Endothelial cell of umbilical vein (primary cell): Measurements from ENCODE around the gene UGT2B15. TPM values are rescaled to one million over a fixed set of nuclear protein-coding genes. Genes with fewer than 3 reads are reported as not detected.

ENCODE experiments used
- BruUV-seq: library from RNA; stranded (reverse); fragments of 400-500 nt; replicated peaks from 2 replicates; lab custom pipeline; 2021; lab: Mats Ljungman, UMichigan
- CTCF ChIA-PET: fragments of 300-600, 350-600 bp; sonication (Branson Sonifier 250); formaldehyde crosslinking; loops from one replicate; lab custom pipeline; 2021; ENCODE audit warnings: antibody characterized with exemption, inconsistent platforms; lab: Charles Lee
- POLR2A ChIA-PET: fragments of 300-600, 350-600 bp; sonication (Branson Sonifier 250); formaldehyde crosslinking; loops from one replicate; lab custom pipeline; 2021; ENCODE audit warnings: antibody characterized with exemption, inconsistent platforms; lab: Charles Lee
- DNase-seq: peaks from one replicate; pipeline ENCODE4 v3.0.0-alpha.2; 2011; ENCODE audit warnings: low read depth, low spot score
- FAIRE-seq: peaks from 2 replicates; lab custom pipeline; 2011; peaks lifted over from hg19 to GRCh38; lab: Jason Lieb, UNC
- H2AFZ ChIP-seq: 2 replicates; pipeline ENCODE4 v1.6.0; 2012; ENCODE audit warnings: low read depth, low read length, control low read depth, inconsistent platforms
- H3K27ac ChIP-seq: 2 replicates; pipeline ENCODE4 v1.5.1; 2011; ENCODE audit warnings: low read depth, mild to moderate bottlenecking, control low read depth, low read length, moderate library complexity; ENCODE audit not compliant: insufficient read depth
- H3K27me3 ChIP-seq, 2 experiments: 2 replicates each; pipeline versions ENCODE4 v1.6.0 to v1.6.1; 2011; ENCODE audit warnings: low read length in 2 of 2, mixed read lengths in 1 of 2; ENCODE audit not compliant: control insufficient read depth in 2 of 2, insufficient read depth in 2 of 2
- H3K36me3 ChIP-seq, 2 experiments: 2 replicates in 1 of 2; 3 replicates in 1 of 2; pipeline ENCODE4 v1.5.1; 2011; ENCODE audit warnings: low read length in 2 of 2, mild to moderate bottlenecking in 1 of 2, moderate library complexity in 1 of 2; ENCODE audit not compliant: control insufficient read depth in 2 of 2, insufficient read depth in 2 of 2; ENCODE audit errors: extremely low read depth in 1 of 2
- H3K4me1 ChIP-seq: 3 replicates; pipeline ENCODE4 v1.5.1; 2011; ENCODE audit warnings: mild to moderate bottlenecking, low read length; ENCODE audit not compliant: control insufficient read depth, insufficient read depth; ENCODE audit errors: extremely low read depth
- H3K4me2 ChIP-seq: 2 replicates; pipeline ENCODE4 v1.6.1; 2011; ENCODE audit warnings: low read length, control low read depth, mixed read lengths; ENCODE audit not compliant: insufficient read depth
- H3K4me3 ChIP-seq, 3 experiments: fragments of 200-600 bp in 1 of 3; sonication (generic), shearing (Covaris generic) in 1 of 3; replicated peaks in 1 of 3; 2 replicates each; pipeline ENCODE4 v1.5.1; 2011 to 2016; ENCODE audit warnings: control low read depth in 3 of 3, low read length in 3 of 3, mild to moderate bottlenecking in 2 of 3, inconsistent platforms in 1 of 3, low read depth in 1 of 3, moderate library complexity in 1 of 3; ENCODE audit not compliant: insufficient read depth in 1 of 3
- H3K79me2 ChIP-seq: 2 replicates; pipeline ENCODE4 v1.6.0; 2012; ENCODE audit warnings: low read length, inconsistent platforms; ENCODE audit not compliant: control insufficient read depth, insufficient read depth
- H3K9ac ChIP-seq: replicated peaks from 2 replicates; pipeline ENCODE3; 2011; ENCODE audit warnings: low read length, control low read depth; ENCODE audit not compliant: insufficient read depth; ENCODE audit errors: extremely low read depth
- H3K9me1 ChIP-seq: replicated peaks from 3 replicates; pipeline ENCODE4 v1.6.0; 2011; ENCODE audit warnings: mild to moderate bottlenecking, low read length; ENCODE audit not compliant: control insufficient read depth, insufficient read depth; ENCODE audit errors: extremely low read depth
- H3K9me3 ChIP-seq: replicated peaks from 2 replicates; pipeline ENCODE4 v1.5.1; 2012; ENCODE audit warnings: low read length, inconsistent platforms; ENCODE audit not compliant: control insufficient read depth, insufficient read depth
- H4K20me1 ChIP-seq: replicated peaks from 2 replicates; pipeline ENCODE3; 2011; ENCODE audit warnings: mild to moderate bottlenecking, low read length; ENCODE audit not compliant: control insufficient read depth, insufficient read depth; ENCODE audit errors: extremely low read depth
- EZH2 ChIP-seq: IDR thresholded peaks from 2 replicates; pipeline ENCODE4 v1.6.1; 2012; ENCODE audit warnings: borderline replicate concordance, low read depth, mild to moderate bottlenecking, moderate library complexity, low read length, inconsistent platforms; ENCODE audit not compliant: severe bottlenecking
- FOS ChIP-seq: IDR thresholded peaks from 2 replicates; pipeline ENCODE4 v1.6.1; 2011; ENCODE audit warnings: mild to moderate bottlenecking, low read length, moderate library complexity, borderline replicate concordance; ENCODE audit not compliant: insufficient read depth
- GATA2 ChIP-seq: IDR thresholded peaks from 2 replicates; pipeline ENCODE4 v1.7.0; 2011; ENCODE audit warnings: low read depth, mild to moderate bottlenecking, moderate library complexity, mixed read lengths, low read length; ENCODE audit not compliant: insufficient read length, insufficient read depth
- JUN ChIP-seq: IDR thresholded peaks from 2 replicates; pipeline ENCODE4 v1.6.1; 2011; ENCODE audit warnings: borderline replicate concordance, low read depth; ENCODE audit not compliant: insufficient read length, insufficient read depth
- MYC ChIP-seq: IDR thresholded peaks from one replicate; pipeline ENCODE4 v1.6.1; 2011; ENCODE audit warnings: mild to moderate bottlenecking, low read depth, low read length
- POLR2A ChIP-seq: IDR thresholded peaks from 2 replicates; pipeline ENCODE4 v1.6.1; 2012; ENCODE audit warnings: low read depth, mild to moderate bottlenecking, control low read depth, low read length
- POLR2AphosphoS5 ChIP-seq: IDR thresholded peaks from 2 replicates; pipeline ENCODE4 v1.6.1; 2012; ENCODE audit warnings: low read depth, mild to moderate bottlenecking, control low read depth, low read length, moderate library complexity; ENCODE audit not compliant: insufficient read depth
- dilution Hi-C: fragments of 300-500 bp; cut with MboI; formaldehyde crosslinking; loops from one replicate; pipeline ENCODE4 v1.15.0; 2019; ENCODE audit warnings: low sequenced_read_pairs; ENCODE audit not compliant: extremely low pct_ligation_motif_present
- intact Hi-C: fragments of 100-400 bp; cut with micrococcal nuclease; formaldehyde crosslinking; loops from one replicate; pipeline ENCODE4 v1.10.0; 2022
- polyA plus RNA-seq, 4 experiments: library from polyadenylated mRNA; depleted of rRNA in 3 of 4; stranded (reverse) in 3 of 4; unstranded in 1 of 4; fragments of >200 nt; gene quantifications; 2 replicates each; pipeline versions ENCODE4 v1.2.1 to v1.2.3, GENCODE V29; 2011 to 2012; ENCODE audit warnings: missing spikeins in 1 of 4
- total RNA-seq: library from RNA; stranded (reverse); gene quantifications from 2 replicates; pipeline ENCODE4 v1.2.3, GENCODE V29; 2021
- TF ChIP-seq, protein P1 (sequence below), 2 donors: IDR thresholded peaks; 1 replicate in 1 of 2; 2 replicates in 1 of 2; pipeline ENCODE4 v1.5.1; 2011; ENCODE audit warnings: low read length in 2 of 2, mild to moderate bottlenecking in 2 of 2, moderate library complexity in 2 of 2, control low read depth in 1 of 2, inconsistent platforms in 1 of 2, low read depth in 1 of 2; ENCODE audit not compliant: insufficient read depth in 1 of 2; ENCODE audit errors: extremely low read depth in 1 of 2
- TF ChIP-seq, protein P2 (sequence below): IDR thresholded peaks from 2 replicates; pipeline ENCODE4 v1.6.1; 2011; ENCODE audit not compliant: insufficient read depth, insufficient read length

Gene UGT2B15
- total and polyA plus RNA-seq, 2 donors (not counting 3 experiments of a cell fraction or from before 2014, with no cell fraction given), result not detected

DNA sequence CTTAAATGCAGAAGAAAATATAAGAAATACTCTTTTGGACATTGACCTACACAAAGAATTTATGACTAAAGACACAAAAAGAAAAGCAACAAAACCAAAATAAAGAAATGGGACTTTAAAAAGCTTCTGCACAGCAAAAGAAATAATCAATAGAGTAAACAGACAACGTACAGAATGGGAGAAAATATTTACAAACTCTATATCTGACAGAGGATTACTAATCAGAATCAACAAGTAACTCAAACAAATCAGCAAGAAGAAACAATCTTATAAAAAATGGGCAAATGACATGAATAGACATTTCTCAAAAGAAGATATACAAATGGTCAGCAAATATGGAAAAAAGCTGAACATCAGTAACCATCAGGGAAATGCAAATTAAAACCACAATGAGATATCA lies 56.7 kb downstream of the UGT2B15 start:
- no peak for FAIRE-seq
- Histone ChIP-seq H3K27ac (no peak overlapping the region), H3K27me3 (no peaks in the 10 kb centered on the region), H3K9me3 (no peaks in the 10 kb centered on the region), H4K20me1 (no peaks in the 10 kb centered on the region), H3K9ac (no peak overlapping the region), H3K4me2 (no peak overlapping the region), H3K4me3 (no peak overlapping the region), H3K36me3 (no peaks in the 10 kb centered on the region), H2AFZ (no peak overlapping the region), H3K79me2 (no peaks in the 10 kb centered on the region), H3K9me1 (no peaks in the 10 kb centered on the region), H3K4me1 (no peaks in the 10 kb centered on the region)
- TF ChIP-seq POLR2AphosphoS5 (no peak), JUN (no peak), GATA2 (no peak), POLR2A (no peak)
- TF ChIP-seq, protein P1, sequence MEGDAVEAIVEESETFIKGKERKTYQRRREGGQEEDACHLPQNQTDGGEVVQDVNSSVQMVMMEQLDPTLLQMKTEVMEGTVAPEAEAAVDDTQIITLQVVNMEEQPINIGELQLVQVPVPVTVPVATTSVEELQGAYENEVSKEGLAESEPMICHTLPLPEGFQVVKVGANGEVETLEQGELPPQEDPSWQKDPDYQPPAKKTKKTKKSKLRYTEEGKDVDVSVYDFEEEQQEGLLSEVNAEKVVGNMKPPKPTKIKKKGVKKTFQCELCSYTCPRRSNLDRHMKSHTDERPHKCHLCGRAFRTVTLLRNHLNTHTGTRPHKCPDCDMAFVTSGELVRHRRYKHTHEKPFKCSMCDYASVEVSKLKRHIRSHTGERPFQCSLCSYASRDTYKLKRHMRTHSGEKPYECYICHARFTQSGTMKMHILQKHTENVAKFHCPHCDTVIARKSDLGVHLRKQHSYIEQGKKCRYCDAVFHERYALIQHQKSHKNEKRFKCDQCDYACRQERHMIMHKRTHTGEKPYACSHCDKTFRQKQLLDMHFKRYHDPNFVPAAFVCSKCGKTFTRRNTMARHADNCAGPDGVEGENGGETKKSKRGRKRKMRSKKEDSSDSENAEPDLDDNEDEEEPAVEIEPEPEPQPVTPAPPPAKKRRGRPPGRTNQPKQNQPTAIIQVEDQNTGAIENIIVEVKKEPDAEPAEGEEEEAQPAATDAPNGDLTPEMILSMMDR (IDR thresholded peaks at IDR 0.05; ENCODE audit: extremely low read depth in 1 of 2, insufficient read depth in 1 of 2, low read depth in 1 of 2, low read length in 2 of 2), result no peak
- TF ChIP-seq, protein P2, sequence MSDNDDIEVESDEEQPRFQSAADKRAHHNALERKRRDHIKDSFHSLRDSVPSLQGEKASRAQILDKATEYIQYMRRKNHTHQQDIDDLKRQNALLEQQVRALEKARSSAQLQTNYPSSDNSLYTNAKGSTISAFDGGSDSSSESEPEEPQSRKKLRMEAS, result no peak
- intact Hi-C loops (no loop called here), dilution Hi-C loops (no loop called here)
- ChIA-PET CTCF (no interaction called here), POLR2A (no interaction called here)
- DNase-seq, result no peak
- BruUV-seq, result no TSS peak

DNA sequence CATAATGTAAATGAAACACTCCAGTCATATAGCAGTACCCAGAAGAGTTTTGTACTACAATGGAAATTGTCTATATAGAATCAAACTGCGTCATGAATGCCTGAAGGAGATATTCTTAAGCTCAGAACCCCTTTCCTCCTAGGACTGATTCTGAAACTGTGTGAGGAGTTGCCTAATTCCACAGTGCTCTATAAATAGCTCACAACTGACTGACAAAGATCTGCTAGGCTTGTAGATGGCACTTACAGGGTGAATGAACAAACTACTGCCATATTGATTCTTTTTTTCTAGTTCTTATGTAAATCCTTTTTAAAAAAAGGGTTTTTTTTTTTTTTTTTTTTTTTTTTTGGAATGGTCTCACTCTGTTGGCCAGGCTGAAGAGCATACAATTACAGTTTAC lies 64.2 kb downstream of the UGT2B15 start:
- DNase-seq (no peak), FAIRE-seq (no peak)
- POLR2A ChIA-PET, result no interaction called here
- intact Hi-C loops (no loop called here), dilution Hi-C loops (no loop called here)
- Histone ChIP-seq H3K9me1 (no peaks in the 10 kb centered on the region), H3K4me2 (no peak overlapping the region), H3K79me2 (no peaks in the 10 kb centered on the region), H3K9me3 (no peaks in the 10 kb centered on the region), H3K4me1 (no peaks in the 10 kb centered on the region), H4K20me1 (no peaks in the 10 kb centered on the region), H3K27me3 (no peaks in the 10 kb centered on the region), H3K4me3 (no peak overlapping the region), H2AFZ (no peak overlapping the region), H3K36me3 (no peaks in the 10 kb centered on the region), H3K9ac (no peak overlapping the region), H3K27ac (no peak overlapping the region)
- TF ChIP-seq, protein P1 (IDR thresholded peaks at IDR 0.05; ENCODE audit: extremely low read depth in 1 of 2, insufficient read depth in 1 of 2, low read depth in 1 of 2, low read length in 2 of 2), result no peak
- TF ChIP-seq POLR2AphosphoS5 (no peak), GATA2 (no peak), JUN (no peak), POLR2A (no peak), MYC (no peak), EZH2 (no peak), FOS (no peak)
- TF ChIP-seq, protein P2, result no peak
- BruUV-seq, result no TSS peak
- CTCF ChIA-PET, result interaction anchor here (0.6 to 0.7 kb wide), 2 partner anchors 216 to 424 kb away, joined by 3 to 4 read pairs; no protein-coding TSS in a partner anchor
